Femur (tissue), 1 donor: ENCODE measurements around the gene FBN2.
A peak's percentile ranks its signal among the peaks of the same experiment; 100 is the strongest.

Experiments used
- DNase-seq: peaks from one replicate; pipeline ENCODE4 v3.0.0-alpha.2; 2017

The FBN2 gene

DNA sequence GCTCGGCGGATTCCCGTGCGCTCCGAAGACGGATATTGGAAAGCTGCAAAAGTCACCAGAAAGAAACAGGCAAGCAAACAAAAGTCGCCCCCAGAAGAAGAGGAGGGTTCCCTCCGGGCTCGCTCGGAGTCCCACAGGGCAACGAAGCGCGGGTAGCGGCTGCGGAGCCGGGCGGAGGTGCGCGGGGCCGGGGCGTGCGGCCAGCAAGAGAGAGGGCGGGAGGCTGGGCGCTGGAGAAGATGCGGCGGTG is at the start of gene FBN2:
FBN2 (minus strand) TSS at position 246 of the 250 bp plus-strand sequence. CDS start 642 bp downstream, outside the sequence.
- DNase-seq: no peak

DNA sequence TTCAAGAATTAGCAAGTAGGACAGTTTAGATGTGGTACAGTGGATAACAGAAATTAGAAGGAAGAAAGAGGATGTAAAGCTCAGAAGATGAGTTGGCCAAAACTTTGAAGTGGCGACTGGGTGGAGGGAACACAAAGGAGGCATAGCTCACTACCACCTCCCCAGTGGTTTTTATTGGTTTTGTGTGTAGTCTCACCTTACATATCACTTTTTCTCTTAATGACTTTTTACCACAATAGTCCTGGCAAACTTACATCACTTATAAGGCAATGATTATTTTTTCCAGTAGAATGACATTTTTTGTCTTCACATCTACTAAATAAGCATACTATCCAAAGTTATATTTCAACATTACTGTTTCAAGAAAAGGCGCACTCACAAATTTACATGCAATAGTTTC is 49.2 kb upstream of the FBN2 start:
- DNase-seq: no peak

DNA sequence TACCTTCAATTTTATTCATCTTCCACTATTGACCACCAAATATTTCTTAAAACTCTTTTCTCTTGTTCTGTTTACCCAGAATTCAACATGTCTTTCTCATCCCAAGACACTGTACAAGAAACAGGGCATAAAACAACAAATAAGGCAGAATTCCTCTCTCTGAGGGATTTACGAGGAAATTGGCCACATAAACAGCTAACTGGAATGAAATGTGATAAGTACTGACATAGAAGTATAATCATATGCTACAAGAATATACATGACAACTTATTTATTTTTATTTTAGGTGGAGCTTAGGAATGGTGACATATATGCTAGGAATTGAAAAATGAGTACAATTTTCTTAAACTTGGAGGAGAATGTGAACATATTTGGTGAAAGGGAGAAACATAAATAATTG is 48.8 kb upstream of the FBN2 start:
- no peak for DNase-seq

DNA sequence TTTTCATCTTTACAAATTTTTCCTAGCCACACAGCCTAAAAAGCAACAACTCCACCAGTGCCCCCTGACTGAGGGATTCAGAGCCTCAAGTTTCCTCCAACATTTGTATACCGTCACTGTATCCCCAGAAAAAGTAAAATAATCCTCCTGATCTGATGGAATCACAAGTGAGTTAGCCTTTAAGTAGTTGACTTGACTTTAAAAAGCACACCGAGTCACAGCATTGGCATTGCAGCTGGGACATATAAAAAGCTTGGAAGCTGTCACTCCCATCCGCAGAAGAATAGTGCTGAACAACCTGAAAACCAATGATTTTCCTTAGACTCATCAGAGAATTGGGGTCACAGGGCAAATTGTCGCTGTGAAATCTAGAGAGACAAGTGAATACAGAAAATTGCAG is 41.6 kb upstream of the FBN2 start:
- no peak for DNase-seq

DNA sequence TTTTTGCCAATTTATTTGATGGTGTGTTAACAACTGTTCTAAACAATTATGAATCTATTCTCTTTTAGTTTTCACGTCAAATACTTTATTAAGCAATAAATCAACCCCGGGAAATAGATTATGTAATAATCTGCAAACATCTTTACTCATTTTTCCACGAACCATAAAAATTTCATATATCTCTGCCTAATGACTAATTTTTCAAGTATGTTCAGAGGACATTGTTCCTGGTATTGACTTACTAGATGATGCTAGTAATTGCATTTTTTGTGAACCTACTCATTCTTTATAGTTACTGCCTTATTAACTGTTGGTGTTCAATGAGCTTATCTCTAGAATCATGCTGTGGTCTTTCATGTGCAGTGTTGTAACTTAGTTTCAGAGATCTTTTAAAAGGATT is 41.0 kb upstream of the FBN2 start:
- no peak for DNase-seq

DNA sequence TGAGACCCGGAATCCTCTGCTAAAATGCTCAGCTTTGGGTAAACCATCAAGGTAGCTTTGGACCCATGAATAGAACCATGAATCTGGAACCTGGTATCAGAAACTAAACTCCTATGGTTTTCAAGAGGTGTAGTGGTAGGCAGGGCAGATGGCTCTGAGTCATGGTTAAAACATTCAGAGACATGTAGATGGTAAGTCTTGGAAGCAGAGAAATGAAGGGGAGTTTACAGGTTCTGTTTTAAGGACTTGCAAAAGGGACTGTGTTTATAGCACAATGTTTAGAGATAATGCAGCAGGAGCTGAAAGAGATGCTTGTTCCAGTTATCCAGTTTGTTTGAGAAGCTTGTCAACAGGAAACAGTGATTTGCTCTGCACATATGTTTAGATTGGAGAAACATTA is 36.0 kb upstream of the FBN2 start:
- no peak for DNase-seq

DNA sequence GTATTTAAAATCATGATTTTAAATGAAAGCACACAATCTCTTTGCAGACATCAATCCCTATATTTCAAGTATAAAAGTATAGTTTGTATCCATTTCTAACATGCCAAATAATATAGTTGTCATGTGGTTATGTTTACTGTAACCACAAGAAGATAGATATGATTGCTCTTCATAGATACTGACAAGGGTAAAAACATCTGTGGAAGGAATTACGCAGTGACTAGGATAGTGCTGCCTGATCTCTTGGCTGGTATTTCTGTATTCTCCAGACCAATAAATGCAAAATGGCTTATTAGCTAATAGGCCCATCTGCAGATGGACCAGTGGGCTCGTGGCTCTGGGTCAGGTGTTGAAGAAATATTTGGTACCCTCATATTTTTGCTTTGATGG is 34.9 kb upstream of the FBN2 start:
- DNase-seq: no peak

DNA sequence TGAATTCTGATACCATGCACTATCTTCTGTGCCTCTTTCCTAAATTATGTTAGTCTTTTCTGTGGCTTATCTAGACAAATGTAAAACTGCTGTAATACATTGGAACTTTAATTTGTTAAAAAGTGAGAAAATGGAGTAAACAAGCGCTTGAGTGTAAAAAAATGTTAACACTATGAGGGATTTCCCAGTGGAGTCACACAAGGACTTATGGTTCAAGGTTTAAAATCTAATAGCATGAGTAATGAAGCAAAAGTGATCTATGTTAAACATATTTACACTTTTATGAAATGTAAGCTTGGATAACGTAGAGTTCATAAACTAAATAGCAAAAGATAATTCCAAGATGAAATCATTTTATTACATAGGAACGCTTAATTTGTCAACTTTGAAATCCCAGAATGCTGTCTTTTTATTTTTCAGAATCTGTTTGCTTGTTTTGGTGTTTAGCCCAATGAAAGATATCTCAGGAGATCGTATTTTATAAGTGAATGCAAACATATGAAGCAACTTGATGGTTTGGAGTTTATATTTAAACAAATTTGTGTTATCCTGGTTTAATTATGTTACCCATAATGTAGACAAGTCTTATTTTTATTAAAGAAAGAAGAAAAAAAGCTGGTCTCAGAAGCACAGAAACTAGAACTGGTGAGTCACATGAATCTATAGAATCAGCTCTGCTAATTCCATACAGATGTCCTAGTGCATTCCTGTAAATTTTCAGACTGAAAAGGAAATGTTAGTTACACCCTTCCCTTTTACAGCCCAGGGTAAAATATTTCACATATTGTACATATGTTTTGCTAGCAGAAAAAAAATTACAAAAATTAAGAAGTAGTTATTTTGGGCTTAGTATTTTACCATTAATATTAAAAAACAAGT is 34.2 kb upstream of the FBN2 start:
- DNase-seq: no peak

DNA sequence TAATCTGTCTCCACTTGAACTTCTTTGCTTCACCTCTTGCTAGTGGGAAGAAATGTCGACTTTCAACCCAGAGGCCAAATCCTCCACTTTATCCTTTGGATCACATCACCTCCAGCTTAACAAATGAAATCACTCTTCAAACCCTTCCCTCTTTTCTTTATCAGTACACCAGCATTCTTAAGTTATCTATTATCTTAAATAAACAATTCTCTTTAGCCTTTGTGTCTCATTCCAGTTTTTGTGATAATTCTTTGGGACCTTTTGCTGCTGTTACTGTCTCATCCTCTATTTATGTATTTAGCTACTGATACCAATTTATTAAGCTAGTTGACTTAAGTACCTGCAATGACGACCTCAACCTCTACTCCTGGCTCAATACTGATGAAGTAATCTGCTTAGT is 28.1 kb upstream of the FBN2 start:
- DNase-seq: no peak

DNA sequence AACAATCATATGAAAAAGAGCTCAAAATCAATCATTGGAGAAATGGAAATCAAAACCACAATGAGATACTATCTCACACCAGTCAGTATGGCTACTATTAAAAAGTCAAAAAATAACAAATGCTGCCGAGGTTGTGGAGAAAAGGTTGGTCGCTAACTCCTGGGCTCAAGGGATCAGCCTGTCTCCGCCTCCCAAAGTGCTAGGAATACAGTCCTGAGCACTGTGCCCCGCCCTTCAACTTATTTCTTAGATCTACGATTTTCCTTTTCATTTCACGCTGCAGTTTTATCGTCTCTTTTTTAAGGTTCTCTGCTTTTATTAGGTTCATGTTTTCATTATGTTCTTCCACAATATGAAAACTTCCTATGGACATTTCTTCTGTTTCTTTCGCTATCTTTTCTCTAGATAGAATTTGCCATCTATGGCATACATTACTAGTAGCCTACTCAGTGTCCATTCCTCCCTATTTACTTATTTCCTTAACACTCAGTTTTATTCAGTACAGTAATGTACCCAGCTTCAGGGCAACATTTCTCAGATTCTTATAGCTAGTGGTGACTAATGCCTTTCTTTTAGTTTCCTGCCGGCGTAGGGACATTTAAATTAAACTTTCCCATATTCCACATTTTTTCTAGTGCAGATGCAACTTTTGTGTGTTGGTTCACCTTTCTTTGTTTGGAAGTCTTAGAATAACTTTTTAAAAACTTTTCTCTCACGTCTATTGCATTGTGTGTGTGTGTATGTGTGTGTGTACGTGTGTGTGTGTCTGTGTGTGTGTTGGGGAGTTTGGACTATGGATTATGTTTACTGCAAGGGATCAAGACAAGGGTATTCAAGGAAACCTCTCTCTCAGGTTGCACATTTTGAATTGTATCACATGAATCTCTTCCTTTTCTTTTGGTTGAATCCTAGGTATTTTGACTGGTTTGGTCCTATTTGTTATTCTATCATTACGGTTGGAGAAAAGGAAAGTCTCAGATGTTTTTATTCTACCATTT is 21.6 kb upstream of the FBN2 start:
- DNase-seq: no peak

DNA sequence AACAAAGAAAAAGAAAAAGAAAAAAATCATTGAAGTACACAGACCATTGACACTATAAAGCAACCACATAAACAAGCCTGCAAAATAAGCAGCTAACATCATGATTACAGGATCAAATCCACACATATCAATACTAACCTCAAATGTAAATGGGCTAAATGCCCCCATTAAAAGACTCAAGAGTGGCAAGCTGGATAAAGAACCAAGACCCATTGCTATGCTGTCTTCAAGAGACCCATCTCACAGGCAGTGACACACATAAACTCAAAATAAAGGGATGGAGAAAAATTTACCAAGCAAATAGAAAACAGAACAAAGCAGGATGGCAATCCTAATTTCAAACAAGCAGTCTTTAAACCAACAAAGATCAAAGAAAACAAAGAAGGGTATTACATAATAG is 15.7 kb upstream of the FBN2 start:
- no peak for DNase-seq

DNA sequence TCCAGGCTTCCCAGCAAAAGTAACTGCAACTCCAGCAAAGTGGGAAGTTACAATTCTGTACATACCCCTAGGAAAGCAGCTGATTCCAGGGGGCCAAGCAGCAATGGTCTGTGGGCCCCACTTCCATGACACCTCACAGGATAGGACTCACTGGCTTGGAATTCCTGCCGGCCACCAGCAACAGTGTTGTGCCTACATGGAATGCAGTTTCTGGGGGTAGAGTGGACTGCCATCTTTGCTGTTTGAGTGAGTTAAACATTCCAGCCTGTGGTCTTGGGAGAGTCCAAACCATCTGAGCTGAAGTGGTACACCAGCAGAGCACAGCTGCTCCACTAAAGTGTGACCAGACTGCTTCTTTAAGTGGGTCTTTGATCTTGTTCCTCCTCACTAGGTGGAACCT is 13.4 kb upstream of the FBN2 start:
- DNase-seq: no peak

DNA sequence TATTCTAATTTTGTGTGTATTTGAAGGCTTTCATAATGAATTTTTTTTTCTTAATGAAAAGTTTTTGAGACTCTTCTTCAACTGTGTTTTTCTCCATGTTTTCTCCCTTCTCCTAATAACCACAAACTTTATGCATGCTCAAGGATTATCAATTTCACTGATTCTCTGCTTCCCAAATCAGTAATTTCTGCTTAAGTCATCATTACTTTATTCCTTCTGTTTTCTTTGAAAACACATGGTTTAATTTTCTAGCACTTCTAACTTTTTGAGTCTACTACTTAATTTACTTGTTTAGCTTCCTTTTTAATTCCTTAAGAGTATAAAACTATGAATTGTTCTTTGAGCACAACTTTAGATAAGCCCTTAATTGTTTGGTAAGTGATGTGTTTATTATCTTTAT is 11.5 kb upstream of the FBN2 start:
- DNase-seq: no peak

DNA sequence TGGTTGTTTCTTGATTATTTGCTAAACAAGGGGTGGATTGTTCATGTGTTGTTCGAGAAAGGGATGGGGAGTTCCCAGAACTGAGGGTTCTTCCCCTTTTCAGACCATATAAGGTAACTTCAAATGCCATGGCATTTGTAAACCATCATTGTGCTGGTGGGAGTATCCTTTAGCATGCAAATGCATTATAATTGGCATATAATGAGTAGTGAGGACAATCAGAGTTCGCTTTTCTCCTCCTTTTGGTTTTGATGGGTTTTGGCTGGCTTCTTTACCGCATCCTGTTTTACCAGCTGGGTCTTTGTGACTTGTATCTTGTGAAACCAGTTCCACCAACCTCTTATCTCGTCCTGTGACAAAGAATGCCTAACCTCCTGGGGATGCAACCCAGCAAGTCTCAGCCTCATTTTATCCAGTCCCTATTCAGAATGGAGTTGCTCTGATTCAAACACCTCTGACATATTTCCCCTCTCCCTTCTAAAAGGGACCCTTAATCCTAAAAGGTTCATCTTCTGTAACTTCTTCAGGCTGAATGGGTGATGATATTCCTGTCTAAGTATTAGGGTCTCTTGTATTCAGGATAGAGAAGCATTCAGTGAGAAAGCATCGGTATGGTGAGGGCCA is 8.7 kb upstream of the FBN2 start:
- no peak for DNase-seq

DNA sequence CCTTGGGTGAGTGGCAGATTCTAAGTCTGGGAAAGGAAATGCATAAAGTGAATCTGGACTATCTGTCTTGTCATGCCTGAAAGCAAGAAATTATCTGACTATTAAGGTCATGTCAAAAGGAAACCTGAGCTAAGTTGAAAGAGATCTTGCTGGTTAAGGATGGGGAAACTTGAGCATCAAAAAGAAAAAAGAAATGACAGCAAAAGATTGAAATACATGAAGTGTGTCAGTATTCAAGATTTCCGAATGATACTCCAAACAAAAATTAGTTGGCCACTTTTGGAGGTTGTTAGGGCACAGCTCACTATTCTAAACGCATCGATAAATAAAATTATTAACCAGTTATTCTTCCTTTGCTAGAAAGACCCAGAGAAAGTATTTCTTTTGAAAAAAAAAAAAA is 3.3 kb upstream of the FBN2 start:
- no peak for DNase-seq

DNA sequence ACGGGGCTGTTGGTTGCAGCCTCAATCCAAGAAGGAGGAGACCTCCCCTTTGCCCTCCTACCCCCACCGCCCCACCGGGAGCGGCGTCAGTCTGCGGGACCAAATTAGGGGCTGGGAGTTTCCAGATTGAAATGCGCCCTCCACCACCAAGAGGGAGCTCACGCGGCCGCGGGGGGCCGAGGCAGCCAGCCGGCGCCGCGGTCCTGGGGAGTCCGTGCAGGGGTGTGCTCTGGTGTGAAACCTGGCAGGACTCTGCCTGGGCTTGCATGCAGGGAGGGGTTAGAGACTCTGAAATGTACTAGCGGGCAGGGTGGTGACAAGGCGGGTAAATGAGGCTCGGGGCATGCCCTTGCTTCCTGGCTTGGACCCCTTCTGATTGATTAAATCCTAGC is 989 bp upstream of the FBN2 start:
- peak; percentile 63 for DNase-seq

DNA sequence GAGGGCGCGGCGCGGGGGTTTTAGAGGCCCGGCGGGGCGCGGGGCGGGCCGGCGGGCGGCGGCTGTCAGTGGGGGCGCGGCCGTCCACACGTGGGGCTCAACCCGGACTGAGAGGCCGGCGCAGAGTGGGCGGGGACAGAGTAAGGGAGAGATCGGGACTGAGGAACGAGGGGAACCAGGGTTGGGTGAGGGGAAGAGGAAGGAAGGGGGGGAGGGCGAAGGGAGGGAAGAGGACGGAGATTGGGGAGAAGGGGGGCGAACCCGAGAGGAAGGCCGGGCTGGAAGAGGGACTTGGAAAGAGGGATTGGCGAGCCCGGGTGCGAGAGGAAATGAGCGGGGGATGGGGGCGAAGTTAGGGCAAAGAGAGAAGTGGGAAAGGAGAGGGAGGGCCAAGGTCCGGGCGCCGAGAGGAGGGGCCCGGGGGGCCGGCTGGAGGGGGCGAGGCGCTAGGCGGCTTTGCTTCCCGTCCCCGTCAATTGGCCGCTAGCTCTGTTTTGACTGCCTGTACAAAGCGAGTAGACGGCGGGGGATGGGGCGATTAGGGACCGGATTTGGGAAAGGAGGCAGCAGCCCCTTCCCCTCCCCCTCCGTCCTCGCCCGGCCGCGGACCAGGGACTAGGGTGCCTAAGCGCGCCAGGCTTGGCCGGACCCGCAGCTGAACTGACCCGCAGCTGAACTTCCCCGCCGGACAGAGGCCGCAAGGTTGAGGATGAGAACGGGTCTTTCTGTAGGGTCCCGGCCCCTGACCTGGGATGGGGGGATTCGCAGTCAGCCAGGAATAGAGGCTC is 399 bp upstream of the FBN2 start:
- DNase-seq: peak; percentile 96

DNA sequence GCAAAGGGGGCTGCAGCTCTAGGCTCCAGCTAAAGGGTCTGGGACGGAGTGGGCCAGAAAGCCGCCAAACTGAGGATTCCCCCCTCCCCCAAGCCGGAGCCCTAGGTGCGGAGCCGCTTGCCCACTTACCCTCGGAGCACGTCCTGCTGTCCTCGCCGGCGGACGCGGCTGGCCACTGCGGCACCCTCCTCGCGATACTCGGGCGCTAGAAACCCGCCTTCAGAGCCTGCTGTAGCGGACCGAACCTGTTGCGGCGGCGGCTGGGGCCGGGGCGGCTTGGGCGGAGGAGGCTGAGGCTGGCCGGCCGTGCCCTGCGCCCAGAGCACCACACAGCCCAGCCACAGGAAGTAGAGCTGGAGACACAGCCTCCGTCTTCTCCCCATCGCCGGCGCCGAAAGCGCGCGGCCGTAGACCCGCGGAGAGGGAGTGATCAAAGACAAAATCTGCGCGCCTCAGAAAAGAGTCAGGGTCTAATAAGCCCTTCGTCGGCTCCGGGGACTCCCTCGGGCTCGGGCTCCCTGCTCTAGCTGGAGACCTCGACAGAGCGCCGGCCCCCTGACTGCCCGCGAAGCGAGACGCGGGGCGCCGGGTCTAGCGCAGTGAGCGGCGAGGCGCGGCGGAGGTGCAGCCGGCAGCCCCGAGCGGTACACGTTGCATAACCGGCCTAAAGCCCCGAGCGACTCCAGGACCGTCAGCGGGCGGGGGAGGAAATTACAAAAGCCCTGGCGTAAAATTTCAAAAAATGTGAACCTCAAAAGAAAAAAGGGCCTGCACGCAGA is 635 bp downstream of the FBN2 start:
- peak; percentile 41 for DNase-seq

DNA sequence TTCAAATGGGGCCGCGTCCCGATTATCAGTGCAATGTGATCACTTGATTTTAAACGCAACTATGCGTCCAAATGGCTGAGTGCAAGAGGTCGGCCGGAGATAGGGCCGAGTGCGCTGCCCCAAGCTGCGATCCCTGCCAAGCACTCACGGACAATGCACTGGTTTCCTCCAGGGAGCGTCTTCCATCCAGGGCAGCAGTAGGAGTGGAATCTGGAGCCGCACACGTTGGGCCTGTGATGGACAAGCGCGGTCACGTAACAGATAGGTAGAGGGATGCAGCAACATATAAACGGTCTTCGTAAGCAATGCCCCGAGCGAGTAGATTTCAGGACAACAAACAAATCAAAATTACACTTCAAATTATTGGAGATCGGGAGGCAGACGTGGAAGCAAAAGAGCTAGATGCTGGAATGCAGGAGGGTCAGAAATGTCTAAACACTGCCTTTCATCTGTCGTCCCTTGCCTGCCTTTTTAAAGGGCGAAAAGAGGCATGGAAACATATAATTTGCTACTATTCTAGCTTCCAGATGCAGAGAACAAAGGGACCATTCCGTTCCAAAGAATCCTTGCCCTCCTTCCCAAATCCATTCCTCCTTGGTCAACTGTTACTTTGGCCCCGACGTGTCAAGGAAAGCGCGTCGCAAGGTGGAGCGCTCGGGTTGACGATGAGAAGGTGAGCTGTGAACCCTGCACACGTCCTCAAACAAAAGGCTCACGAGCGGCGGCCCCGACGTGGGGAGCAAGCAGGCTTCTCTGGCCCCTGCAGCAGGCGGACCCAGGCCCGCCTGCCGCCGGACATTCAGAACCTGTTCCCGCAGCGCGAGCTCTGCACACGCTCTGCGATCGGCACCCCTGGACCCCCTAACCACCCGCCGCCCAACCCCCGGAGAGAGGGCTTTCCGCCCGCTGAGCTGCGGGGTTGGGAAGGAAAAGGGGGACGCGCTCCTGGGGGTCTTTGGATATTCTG is 1.5 kb downstream of the FBN2 start:
- DNase-seq: peak; percentile 52

DNA sequence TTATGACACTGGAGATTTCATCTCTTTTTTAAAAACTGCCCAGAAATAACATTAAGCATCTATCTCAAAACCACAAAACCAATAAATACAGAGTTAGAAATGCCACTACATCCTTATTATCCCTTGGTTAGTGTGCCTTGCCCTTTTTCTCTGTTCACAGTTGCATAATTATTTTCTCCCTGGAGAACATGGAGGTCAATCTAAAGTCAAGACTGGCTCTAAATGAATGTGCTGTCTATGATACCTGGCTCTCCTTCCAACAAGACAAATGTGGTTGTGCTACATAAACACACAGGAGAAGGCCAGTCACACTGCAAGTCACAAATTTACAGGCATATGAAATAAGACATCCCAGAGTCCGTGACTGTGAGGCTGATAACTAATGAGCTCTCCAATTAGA is 2.8 kb downstream of the FBN2 start:
- no peak for DNase-seq

DNA sequence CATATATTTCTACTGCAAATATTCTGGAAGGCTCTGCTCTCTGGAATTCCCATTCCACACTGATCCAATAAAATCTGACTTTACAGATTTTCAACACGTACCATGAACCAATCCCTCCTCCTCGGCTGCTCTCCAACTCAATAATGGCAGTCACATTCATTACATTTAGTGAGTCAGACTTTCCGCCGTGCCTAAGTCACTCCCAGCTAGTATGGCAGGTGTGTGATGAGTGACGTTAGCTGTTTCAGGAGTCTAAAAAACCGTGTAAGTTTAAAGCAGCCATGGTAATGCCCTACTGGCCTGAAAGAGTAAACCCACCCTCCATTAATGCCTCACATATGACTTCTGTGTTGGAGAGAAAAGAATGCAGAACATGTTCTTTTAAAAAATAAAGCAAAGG is 3.3 kb downstream of the FBN2 start:
- peak; percentile 65 for DNase-seq
